ENCODE data around the gene TASP1. TPM values are rescaled to one million over a fixed set of nuclear protein-coding genes. Genes with fewer than 3 reads are reported as not detected.
A peak's percentile ranks its signal among the peaks of the same experiment; 100 is the strongest.

TASP1 gene
- total RNA-seq, 1 donor from 2014 or later, result 9.0 TPM

DNA sequence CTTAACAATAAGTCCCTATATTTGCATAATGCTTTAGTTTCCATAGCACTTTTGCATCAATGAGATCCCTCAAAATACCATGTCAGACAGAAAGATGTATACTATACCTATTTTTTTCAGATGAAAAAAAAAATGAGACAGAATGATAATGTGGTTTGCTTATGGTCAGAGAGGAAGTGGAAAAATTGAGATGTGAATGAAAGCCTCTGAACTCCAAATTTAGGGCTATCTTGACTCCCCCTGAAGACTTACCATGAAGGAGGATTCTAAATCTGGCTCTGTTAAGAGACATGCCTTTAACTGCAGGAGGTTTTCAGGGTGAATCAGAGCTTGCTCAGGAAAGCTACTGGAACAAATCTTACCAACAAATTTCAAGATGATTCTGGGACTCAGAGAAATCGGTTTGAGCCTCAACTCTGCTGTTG lies 241.4 kb downstream of the TASP1 start:
- no peaks in the 10 kb centered on the region for H3K9me3 Mint-ChIP-seq (ENCODE audit: unreplicated experiment)
- H3K27me3 Mint-ChIP-seq (ENCODE audit: unreplicated experiment), result no peaks in the 10 kb centered on the region
- DNase-seq (ENCODE audit: extremely low spot score, unreplicated experiment), result no peak
- TF ChIP-seq, protein P1, sequence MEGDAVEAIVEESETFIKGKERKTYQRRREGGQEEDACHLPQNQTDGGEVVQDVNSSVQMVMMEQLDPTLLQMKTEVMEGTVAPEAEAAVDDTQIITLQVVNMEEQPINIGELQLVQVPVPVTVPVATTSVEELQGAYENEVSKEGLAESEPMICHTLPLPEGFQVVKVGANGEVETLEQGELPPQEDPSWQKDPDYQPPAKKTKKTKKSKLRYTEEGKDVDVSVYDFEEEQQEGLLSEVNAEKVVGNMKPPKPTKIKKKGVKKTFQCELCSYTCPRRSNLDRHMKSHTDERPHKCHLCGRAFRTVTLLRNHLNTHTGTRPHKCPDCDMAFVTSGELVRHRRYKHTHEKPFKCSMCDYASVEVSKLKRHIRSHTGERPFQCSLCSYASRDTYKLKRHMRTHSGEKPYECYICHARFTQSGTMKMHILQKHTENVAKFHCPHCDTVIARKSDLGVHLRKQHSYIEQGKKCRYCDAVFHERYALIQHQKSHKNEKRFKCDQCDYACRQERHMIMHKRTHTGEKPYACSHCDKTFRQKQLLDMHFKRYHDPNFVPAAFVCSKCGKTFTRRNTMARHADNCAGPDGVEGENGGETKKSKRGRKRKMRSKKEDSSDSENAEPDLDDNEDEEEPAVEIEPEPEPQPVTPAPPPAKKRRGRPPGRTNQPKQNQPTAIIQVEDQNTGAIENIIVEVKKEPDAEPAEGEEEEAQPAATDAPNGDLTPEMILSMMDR (IDR thresholded peaks at IDR 0.05), result no peak
- peaks cover 20% of the 10 kb centered on the region for H3K4me1 Mint-ChIP-seq (ENCODE audit: unreplicated experiment)
- H3K36me3 Mint-ChIP-seq (ENCODE audit: unreplicated experiment), result no peaks in the 10 kb centered on the region
- H3K4me3 Mint-ChIP-seq (ENCODE audit: unreplicated experiment), result no peak overlapping the region
- no peak overlapping the region for H3K27ac Mint-ChIP-seq (ENCODE audit: unreplicated experiment)

DNA sequence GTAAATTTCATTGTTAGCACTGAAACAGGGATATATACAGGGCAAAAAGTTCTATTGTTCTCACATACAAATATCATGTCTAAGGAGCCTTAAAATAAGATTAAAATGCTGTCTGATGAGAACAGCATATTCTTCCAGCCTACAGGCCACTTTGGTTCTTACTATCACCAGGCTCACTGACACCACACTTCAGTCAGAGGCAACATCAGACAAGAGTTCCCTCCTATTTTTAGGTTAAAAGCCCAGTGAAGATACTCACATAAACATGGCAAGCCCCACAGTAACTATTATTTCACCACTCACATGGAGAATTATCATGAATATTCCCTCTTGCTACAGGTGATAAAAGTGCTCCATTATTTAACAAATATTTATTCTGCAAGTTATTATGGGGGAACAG lies 241.9 kb downstream of the TASP1 start:
- H3K4me1 Mint-ChIP-seq (ENCODE audit: unreplicated experiment), result peaks cover 17% of the 10 kb centered on the region
- no peaks in the 10 kb centered on the region for H3K9me3 Mint-ChIP-seq (ENCODE audit: unreplicated experiment)
- no peaks in the 10 kb centered on the region for H3K27me3 Mint-ChIP-seq (ENCODE audit: unreplicated experiment)
- DNase-seq (ENCODE audit: extremely low spot score, unreplicated experiment), result no peak
- no peak overlapping the region for H3K27ac Mint-ChIP-seq (ENCODE audit: unreplicated experiment)
- TF ChIP-seq, protein P1 (IDR thresholded peaks at IDR 0.05), result no peak
- H3K36me3 Mint-ChIP-seq (ENCODE audit: unreplicated experiment), result no peaks in the 10 kb centered on the region
- no peak overlapping the region for H3K4me3 Mint-ChIP-seq (ENCODE audit: unreplicated experiment)

DNA sequence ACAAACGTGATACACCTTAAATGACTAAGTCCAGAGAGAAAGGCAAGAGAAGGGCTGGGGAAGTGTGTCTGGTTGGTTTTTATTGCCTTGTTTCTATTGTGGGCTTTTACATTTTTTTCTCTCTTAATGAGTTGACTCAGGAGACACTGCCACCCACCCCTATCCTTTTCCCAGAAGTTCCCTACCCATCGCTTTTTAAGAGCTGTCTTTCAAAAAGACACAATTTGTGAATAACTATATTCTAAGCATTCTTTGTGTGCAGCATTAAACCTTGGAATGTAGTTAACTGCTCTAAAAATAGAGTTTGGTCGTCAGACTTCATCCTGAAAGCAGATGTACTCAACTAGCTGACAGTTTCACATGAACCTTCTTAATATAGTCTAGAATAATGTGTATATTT lies 242.7 kb downstream of the TASP1 start:
- Mint-ChIP-seq H3K4me3 (ENCODE audit: unreplicated experiment) (no peak overlapping the region), H3K9me3 (ENCODE audit: unreplicated experiment) (no peaks in the 10 kb centered on the region), H3K27ac (ENCODE audit: unreplicated experiment) (peak overlapping the region; percentile 28), H3K36me3 (ENCODE audit: unreplicated experiment) (no peaks in the 10 kb centered on the region), H3K4me1 (ENCODE audit: unreplicated experiment) (peaks cover 13% of the 10 kb centered on the region), H3K27me3 (ENCODE audit: unreplicated experiment) (no peaks in the 10 kb centered on the region)
- TF ChIP-seq, protein P1 (IDR thresholded peaks at IDR 0.05), result no peak
- no peak for DNase-seq (ENCODE audit: extremely low spot score, unreplicated experiment)

DNA sequence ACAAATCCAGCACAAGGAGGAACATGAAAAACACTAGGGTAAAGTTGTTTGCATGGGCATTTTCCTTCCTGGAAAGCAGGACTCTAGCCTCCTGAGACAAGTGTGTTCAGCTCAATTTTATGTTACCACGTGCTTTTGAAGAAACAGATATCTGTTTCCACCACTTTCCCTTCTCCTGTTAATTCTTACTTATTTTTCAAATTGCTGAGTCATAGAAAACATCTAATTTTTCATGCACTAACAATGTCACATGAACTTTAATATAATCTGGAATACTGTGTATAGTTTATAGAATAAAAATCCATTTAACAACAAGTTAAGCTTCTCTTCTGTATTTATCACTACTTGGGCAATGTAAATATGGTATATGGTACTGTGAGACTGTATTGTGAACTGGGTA lies 243.5 kb downstream of the TASP1 start:
- H3K27ac Mint-ChIP-seq (ENCODE audit: unreplicated experiment), result no peak overlapping the region
- H3K36me3 Mint-ChIP-seq (ENCODE audit: unreplicated experiment), result no peaks in the 10 kb centered on the region
- no peaks in the 10 kb centered on the region for H3K27me3 Mint-ChIP-seq (ENCODE audit: unreplicated experiment)
- no peak for DNase-seq (ENCODE audit: extremely low spot score, unreplicated experiment)
- no peaks in the 10 kb centered on the region for H3K9me3 Mint-ChIP-seq (ENCODE audit: unreplicated experiment)
- H3K4me3 Mint-ChIP-seq (ENCODE audit: unreplicated experiment), result no peak overlapping the region
- peaks cover 13% of the 10 kb centered on the region for H3K4me1 Mint-ChIP-seq (ENCODE audit: unreplicated experiment)
- TF ChIP-seq, protein P1 (IDR thresholded peaks at IDR 0.05), result no peak

GRCh38 chr20:13392391-13392790 lies 246.3 kb downstream of the TASP1 start:
- H3K4me1 Mint-ChIP-seq (ENCODE audit: unreplicated experiment), result peaks cover 11% of the 10 kb centered on the region
- no peaks in the 10 kb centered on the region for H3K27me3 Mint-ChIP-seq (ENCODE audit: unreplicated experiment)
- no peak overlapping the region for H3K27ac Mint-ChIP-seq (ENCODE audit: unreplicated experiment)
- H3K4me3 Mint-ChIP-seq (ENCODE audit: unreplicated experiment), result no peak overlapping the region
- H3K9me3 Mint-ChIP-seq (ENCODE audit: unreplicated experiment), result no peaks in the 10 kb centered on the region
- TF ChIP-seq, protein P1 (IDR thresholded peaks at IDR 0.05), result no peak
- no peak for DNase-seq (ENCODE audit: extremely low spot score, unreplicated experiment)
- peaks cover 9% of the 10 kb centered on the region for H3K36me3 Mint-ChIP-seq (ENCODE audit: unreplicated experiment)
